GM18868 (cell line): ENCODE measurements around the gene DTWD2.

Experiments
- ATAC-seq: cut with Tn5 transposase; IDR thresholded peaks from one replicate; pipeline ENCODE4 v1.9.1; 2021; ENCODE audit warnings: mild to moderate bottlenecking, moderate library complexity; ENCODE audit not compliant: unreplicated experiment

The DTWD2 gene, protein sequence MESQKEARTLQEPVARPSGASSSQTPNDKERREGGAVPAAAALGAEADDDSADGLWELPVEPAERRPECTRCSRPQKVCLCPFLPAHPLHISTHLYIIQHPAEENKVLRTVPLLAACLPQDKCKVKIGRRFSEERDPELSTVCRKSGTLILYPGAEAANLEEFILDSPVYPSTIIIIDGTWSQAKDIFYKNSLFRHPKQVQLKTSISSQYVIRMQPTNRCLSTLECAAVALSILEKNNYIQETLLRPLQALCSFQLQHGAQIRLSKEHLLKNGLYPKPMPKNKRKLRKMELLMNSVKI

GRCh38 chr5:118987988-118988865, at the start of gene DTWD2:
Gene DTWD2, minus strand, starts transcription at chr5:118988547. Its CDS starts 36 bp downstream, at chr5:118988511.
- ATAC-seq = peak; percentile 89

- ATAC-seq = no peak
Measured at GRCh38 chr5:119037496-119038215, 49.3 kb upstream of the DTWD2 start.

- no peak for ATAC-seq
Measured at GRCh38 chr5:119036101-119036762, 47.9 kb upstream of the DTWD2 start.

DNA sequence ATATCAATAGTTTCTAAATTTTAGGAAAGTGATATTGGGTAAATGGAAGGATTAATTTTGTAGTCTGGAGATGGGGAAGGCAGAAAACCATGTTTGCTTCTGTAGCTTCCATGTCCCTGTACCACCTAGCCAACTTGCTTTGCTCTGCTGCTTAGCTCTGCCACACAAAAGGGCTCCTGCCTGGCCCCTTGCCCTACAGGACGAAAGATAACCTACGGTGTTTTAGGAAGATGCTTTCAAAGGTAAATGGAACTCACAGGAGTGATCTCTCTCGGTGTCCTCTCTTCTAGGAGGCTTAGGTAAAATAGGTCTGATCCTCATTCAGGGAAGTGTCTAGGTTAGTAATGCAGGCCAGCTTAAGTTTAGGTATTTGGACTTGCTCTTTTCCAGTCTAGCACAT, 44.8 kb upstream of the DTWD2 start:
- no peak for ATAC-seq

- ATAC-seq = peak; percentile 45
Measured at GRCh38 chr5:119032656-119033055, 44.3 kb upstream of the DTWD2 start.

GRCh38 chr5:119031905-119032304, 43.6 kb upstream of the DTWD2 start:
- peak; percentile 76 for ATAC-seq

GRCh38 chr5:119031011-119031886, 42.9 kb upstream of the DTWD2 start:
- ATAC-seq = peak; percentile 66

DNA sequence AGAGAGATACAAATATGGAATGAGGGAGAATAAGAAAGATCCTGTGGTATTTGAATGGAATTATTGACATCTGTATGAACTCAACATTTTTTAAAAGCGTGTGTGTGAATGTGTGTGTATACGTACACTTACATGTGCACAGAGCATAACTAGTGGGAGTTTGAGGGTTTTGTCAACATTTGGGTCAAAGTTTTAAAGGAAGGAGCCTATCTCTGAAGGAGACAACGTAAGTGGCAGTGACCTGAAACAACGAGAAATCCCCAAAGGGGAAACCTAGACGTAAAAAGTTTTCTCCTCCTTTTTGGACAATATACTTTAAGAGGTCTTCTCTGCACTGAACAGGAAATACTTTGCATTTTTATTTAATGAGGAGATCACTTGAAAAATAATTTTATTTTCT, 40.2 kb upstream of the DTWD2 start:
- no peak for ATAC-seq

DNA sequence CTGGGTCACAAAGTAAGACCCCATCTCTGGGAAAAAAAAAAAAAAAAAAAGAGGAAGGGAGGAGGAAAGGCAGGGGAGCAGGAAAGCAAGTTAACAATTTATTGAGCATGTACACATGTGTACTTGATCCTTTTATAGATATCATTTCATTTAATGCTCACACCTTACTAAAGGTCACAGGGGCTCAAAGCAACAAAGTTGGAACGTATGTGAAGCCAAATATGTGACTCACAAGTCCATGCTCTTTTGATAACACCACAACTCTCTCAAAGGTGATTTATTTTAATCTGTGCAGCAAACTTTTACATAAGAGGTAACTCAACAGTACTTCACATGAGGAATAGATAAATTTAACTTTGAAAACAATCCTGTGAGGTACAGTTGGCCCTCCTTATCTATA, 34.4 kb upstream of the DTWD2 start:
- ATAC-seq = no peak

GRCh38 chr5:119022017-119022745, 33.8 kb upstream of the DTWD2 start:
- peak; percentile 76 for ATAC-seq

DNA sequence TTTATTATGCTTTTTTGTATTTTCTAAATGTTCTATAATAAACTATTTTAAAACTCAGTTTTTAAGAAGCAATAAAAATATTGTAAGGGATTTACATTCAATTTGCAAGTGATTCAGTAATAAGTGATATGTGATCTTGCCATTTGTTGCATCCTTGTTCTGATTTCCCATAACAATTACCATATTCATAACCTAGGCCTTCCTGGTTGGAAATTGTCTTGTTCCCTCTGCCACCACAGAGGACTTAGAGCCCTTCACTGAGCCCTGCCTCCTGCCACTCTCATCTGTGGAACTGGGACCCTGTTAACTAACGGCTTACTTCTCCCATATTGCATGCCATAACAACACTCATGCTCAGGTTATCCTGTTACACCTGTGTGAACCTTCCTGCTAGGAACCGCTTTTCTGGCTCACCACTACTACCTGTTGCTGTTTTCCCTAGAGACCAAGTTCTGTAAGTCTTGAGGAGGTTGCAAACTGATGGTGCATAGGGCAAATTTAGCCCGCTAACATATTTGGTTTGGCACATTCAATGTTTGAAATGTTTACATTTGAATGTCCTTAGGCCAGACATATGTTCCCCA, 32.9 kb upstream of the DTWD2 start:
- ATAC-seq = no peak

DNA sequence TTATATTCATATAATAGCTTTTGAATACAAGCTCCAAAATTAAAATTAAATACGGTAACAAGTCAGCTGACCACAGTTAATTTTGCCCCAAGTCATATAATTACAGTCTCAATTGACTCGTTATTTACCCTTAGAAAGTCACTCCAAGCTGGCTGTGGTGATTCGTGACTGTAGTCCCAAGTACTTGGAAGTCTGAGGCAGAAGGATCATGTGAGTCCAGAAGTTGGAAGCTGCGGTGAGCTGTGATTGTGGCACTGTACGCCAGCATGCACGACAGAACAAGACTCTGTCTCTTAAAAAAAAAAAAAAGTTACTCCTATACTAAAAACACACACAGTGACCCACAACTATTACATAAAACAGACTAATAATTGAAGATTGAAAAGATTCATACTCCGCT, 31.6 kb upstream of the DTWD2 start:
- ATAC-seq = no peak

GRCh38 chr5:119019501-119019900, 31.2 kb upstream of the DTWD2 start:
- ATAC-seq = no peak

GRCh38 chr5:119017994-119018393, 29.6 kb upstream of the DTWD2 start:
- no peak for ATAC-seq

GRCh38 chr5:119016125-119016774, 27.9 kb upstream of the DTWD2 start:
- ATAC-seq = peak; percentile 78

- ATAC-seq = no peak
Measured at GRCh38 chr5:119011186-119011585, 22.8 kb upstream of the DTWD2 start.

DNA sequence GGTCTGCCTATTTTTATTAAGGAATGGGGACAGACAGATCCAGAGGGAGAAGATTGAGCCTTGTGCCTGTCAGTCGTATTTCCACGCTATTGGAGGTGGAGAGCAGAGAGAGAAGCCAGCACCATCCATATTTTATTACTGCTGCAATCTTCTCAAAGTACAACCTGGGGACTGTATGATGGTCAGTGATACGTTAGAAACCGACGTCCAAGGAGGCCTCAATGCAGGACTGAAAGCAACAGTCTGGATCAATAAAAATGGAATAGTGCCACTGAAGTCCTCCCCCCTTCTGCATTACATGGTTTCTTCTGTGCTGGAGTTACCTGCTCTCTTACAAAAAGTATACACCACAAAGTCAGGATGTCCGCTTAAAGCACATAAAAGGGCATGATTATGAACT, 21.9 kb upstream of the DTWD2 start:
- ATAC-seq = no peak

- ATAC-seq = no peak
Measured at GRCh38 chr5:119009131-119009530, 20.8 kb upstream of the DTWD2 start.
